K562 (cell line): ENCODE measurements around the gene PDCD6IP. TPM values are rescaled to one million over a fixed set of nuclear protein-coding genes. Genes with fewer than 3 reads are reported as not detected.

Experiments
- ARID4B ChIP-seq: sonication (generic); formaldehyde crosslinking; IDR thresholded peaks from 2 replicates; pipeline ENCODE4 v1.8.0; 2022; ENCODE audit warnings: mild to moderate bottlenecking, missing genetic modification reagents
- BRF2 ChIP-seq: IDR thresholded peaks from 3 replicates; pipeline ENCODE4 v1.6.1; 2011; ENCODE audit warnings: borderline replicate concordance, mild to moderate bottlenecking; ENCODE audit not compliant: insufficient read length, insufficient read depth
- DACH1 ChIP-seq: fragments of 450-650 bp; IDR thresholded peaks from 2 replicates; pipeline ENCODE4 v1.6.1; 2018; ENCODE audit not compliant: partially characterized antibody
- IRF9 ChIP-seq: fragments of 450-650 bp; IDR thresholded peaks from 2 replicates; pipeline ENCODE4 v1.6.1; 2016; ENCODE audit warnings: missing biosample characterization, missing genetic modification characterization
- MCM2 ChIP-seq: fragments of 450-650 bp; IDR thresholded peaks from 2 replicates; pipeline ENCODE4 v1.6.1; 2017; ENCODE audit warnings: low read depth, mild to moderate bottlenecking
- NFIX ChIP-seq: fragments of 250-450 bp; sonication (Bioruptor Pico); IDR thresholded peaks from 2 replicates; pipeline ENCODE4 v1.4.0; 2020; ENCODE audit warnings: low read depth, mild to moderate bottlenecking, moderate library complexity
- NFXL1 ChIP-seq: fragments of 450-650 bp; formaldehyde crosslinking; IDR thresholded peaks from 2 replicates; pipeline ENCODE4 v1.4.0; 2021; ENCODE audit warnings: mild to moderate bottlenecking
- PTTG1 ChIP-seq: fragments of 450-650 bp; IDR thresholded peaks from 2 replicates; pipeline ENCODE4 v1.6.1; 2016; ENCODE audit warnings: low read depth, mild to moderate bottlenecking, missing genetic modification characterization, missing compliant biosample characterization
- SNRNP70 ChIP-seq: fragments of 200-400 bp; formaldehyde crosslinking; optimal IDR thresholded peaks from 2 replicates; pipeline ENCODE3; 2017; ENCODE audit warnings: low read depth, low read length
- ZKSCAN8 ChIP-seq: fragments of 200-800 bp; sonication (Bioruptor generic); IDR thresholded peaks from 2 replicates; pipeline ENCODE4 v1.6.1; 2016; ENCODE audit warnings: missing genetic modification characterization, missing compliant biosample characterization
- ZNF354B ChIP-seq: fragments of 250-450 bp; sonication (Bioruptor Pico); IDR thresholded peaks from 2 replicates; pipeline ENCODE4 v1.4.0; 2020
- polyA plus RNA-seq, 8 experiments: library from polyadenylated mRNA; depleted of rRNA in 4 of 8; stranded (reverse) in 5 of 8; unstranded in 3 of 8; fragments of >200 nt; fragmentation: Nextera tagmentation in 2 of 8; fragmentation: Illumina TruSeq in 1 of 8; extraction: Ambion mirVana in 2 of 8; extraction: Trizol in 1 of 8; gene quantifications; 2 replicates each; pipeline versions ENCODE4 v1.2.1 to v1.2.3, GENCODE V29; 2011 to 2014; ENCODE audit warnings: inconsistent platforms in 1 of 8, missing spikeins in 1 of 8
- total RNA-seq, 7 experiments: library from RNA; depleted of rRNA in 6 of 7; stranded (reverse); fragments of >200 nt in 6 of 7; fragmentation: Illumina TruSeq in 2 of 7; extraction: Trizol in 2 of 7; gene quantifications; 2 replicates each; pipeline versions ENCODE4 v1.2.1 to v1.2.3, GENCODE V29; 2011 to 2021; ENCODE audit warnings: low replicate concordance in 1 of 7
- TF ChIP-seq, protein P1 (sequence below): fragments of 450-650 bp; IDR thresholded peaks from 2 replicates; pipeline ENCODE4 v1.6.1; 2016; ENCODE audit warnings: low read depth

PDCD6IP gene
- total and polyA plus RNA-seq, 9 of the 15 experiments (the other 6 are each of a cell fraction or from before 2014, with no cell fraction given), result 40.2 to 302 (median 122) TPM

DNA sequence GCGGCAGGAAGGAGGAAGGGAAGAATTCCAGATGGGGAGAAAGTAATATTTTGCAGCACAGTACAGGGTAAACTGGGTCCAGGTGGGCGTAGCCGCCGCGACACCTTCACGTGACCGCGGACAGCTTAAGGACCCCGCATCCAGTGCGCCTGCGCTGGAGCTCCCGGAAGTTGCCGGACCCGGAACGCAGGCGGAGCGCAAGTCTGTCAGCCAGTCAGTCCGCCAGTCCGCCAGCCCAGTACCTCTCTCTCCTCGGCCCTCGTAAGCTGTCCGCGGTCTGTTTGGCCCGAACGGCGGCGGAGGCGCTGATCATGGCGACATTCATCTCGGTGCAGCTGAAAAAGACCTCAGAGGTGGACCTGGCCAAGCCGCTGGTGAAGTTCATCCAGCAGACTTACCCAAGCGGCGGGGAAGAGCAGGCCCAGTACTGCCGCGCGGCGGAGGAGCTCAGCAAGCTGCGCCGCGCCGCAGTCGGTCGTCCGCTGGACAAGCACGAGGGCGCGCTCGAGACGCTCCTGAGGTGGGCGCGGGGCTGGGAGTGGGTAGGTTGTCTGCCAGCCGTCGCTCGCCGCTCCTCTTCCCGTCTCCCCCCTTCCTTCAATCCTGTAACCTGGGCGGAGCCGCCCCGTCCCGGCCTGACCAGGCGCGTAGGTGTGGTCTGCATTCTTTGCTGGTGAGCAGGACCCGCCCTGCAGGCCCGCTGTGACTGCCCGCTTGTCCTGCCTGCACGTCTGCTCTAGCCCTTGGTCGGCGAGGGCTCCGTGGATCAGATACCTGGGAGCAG lies at the start of gene PDCD6IP (continued):
- TF ChIP-seq BRF2 (no peak), SNRNP70 (no peak), NFIX (CRISPR knock-in tag) (no peak), IRF9 (tag) (0 out of 2 replicates have a peak, but pooled peaks have one; percentile 8), NFXL1 (CRISPR knock-in tag) (no peak), DACH1 (no peak), ARID4B (CRISPR knock-in tag) (peak; percentile 94), ZNF354B (no peak), MCM2 (no peak), PTTG1 (tag) (no peak), ZKSCAN8 (no peak)
- TF ChIP-seq, protein P1, sequence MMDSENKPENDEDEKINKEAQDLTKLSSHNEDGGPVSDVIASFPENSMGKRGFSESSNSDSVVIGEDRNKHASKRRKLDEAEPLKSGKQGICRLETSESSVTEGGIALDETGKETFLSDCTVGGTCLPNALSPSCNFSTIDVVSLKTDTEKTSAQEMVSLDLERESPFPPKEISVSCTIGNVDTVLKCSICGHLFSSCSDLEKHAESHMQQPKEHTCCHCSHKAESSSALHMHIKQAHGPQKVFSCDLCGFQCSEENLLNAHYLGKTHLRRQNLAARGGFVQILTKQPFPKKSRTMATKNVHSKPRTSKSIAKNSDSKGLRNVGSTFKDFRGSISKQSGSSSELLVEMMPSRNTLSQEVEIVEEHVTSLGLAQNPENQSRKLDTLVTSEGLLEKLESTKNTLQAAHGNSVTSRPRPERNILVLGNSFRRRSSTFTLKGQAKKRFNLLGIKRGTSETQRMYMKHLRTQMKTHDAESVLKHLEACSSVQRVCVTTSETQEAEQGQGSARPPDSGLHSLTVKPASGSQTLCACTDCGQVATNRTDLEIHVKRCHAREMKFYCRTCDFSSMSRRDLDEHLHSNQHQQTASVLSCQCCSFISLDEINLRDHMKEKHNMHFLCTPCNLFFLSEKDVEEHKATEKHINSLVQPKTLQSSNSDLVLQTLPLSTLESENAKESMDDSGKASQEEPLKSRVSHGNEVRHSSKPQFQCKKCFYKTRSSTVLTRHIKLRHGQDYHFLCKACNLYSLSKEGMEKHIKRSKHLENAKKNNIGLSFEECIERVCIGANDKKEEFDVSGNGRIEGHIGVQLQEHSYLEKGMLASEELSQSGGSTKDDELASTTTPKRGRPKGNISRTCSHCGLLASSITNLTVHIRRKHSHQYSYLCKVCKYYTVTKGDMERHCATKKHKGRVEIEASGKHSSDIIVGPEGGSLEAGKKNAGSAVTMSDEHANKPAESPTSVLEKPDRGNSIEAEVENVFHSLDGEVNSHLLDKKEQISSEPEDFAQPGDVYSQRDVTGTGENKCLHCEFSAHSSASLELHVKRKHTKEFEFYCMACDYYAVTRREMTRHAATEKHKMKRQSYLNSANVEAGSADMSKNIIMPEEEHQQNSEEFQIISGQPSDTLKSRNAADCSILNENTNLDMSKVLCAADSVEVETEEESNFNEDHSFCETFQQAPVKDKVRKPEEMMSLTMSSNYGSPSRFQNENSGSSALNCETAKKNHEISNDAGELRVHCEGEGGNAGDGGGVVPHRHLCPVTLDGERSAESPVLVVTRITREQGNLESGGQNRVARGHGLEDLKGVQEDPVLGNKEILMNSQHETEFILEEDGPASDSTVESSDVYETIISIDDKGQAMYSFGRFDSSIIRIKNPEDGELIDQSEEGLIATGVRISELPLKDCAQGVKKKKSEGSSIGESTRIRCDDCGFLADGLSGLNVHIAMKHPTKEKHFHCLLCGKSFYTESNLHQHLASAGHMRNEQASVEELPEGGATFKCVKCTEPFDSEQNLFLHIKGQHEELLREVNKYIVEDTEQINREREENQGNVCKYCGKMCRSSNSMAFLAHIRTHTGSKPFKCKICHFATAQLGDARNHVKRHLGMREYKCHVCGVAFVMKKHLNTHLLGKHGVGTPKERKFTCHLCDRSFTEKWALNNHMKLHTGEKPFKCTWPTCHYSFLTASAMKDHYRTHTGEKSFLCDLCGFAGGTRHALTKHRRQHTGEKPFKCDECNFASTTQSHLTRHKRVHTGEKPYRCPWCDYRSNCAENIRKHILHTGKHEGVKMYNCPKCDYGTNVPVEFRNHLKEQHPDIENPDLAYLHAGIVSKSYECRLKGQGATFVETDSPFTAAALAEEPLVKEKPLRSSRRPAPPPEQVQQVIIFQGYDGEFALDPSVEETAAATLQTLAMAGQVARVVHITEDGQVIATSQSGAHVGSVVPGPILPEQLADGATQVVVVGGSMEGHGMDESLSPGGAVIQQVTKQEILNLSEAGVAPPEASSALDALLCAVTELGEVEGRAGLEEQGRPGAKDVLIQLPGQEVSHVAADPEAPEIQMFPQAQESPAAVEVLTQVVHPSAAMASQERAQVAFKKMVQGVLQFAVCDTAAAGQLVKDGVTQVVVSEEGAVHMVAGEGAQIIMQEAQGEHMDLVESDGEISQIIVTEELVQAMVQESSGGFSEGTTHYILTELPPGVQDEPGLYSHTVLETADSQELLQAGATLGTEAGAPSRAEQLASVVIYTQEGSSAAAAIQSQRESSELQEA, result no peak
